NCI-H2196 (cell line): ENCODE measurements around the gene ASAH2.
"Not testable (repeated sequence)": the region's sequence is repeated elsewhere in the genome, so short reads cannot be mapped to it uniquely, and the experiment has no call there.

ENCODE experiments used
- DNase-seq: peaks from one replicate; lab custom pipeline; 2025; ENCODE audit not compliant: unreplicated experiment; lab: John Stamatoyannopoulos, UW

Gene ASAH2

DNA sequence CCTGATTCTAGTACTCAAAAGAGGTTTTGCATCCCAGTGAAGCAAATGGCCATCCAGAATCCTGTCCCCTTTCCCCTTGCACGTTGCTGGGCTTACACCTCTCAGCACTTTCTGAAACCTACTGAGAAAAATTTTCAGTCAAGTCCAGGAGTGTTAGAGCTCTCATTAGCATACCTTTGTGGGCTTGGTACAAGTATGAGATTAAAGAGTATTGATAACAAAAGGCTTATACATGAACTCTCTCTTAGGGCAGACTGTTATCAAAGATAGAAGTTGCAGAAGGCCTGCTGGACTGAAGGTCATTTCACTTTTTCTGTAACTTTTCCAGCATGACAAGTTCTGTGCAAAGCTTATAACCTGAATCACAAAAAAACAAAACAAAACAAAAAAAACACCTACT, at the start of gene ASAH2:
Gene ASAH2, minus strand, starts transcription at position 123 of the 400 bp plus-strand sequence. CDS start 2,906 bp downstream, outside the sequence.
- no peak for DNase-seq

DNA sequence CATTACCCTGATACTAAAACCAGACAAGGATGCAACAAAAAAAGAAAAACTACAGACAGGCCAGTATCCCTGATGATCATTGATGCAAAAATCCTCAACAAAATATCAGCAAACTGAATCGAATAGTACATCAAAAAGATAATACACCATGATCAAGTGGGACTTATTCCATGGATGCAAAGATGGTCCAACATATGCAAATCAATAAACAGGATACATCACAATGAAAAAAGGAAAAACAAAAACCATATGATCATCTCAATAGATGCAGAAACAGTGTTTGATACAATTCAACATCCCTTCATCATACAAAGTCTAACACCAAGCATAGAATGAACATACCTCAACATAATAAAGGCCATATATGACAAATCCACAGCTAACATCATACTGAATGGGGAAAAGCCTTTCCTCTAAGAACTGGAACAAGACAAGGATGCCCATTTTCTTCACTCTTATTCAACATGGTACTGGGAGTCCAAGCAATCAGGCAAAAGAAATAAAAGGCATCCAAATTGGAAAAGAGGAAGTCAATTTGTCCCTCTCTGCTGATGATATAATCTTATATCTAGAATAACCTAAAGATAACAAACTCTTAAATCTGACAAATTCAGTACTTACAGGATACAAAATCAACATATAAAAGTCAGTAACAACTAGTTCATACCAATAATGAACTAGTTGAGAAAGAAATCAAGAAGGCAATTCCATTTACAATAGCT, 48.8 kb upstream of the ASAH2 start:
- no peak for DNase-seq

DNA sequence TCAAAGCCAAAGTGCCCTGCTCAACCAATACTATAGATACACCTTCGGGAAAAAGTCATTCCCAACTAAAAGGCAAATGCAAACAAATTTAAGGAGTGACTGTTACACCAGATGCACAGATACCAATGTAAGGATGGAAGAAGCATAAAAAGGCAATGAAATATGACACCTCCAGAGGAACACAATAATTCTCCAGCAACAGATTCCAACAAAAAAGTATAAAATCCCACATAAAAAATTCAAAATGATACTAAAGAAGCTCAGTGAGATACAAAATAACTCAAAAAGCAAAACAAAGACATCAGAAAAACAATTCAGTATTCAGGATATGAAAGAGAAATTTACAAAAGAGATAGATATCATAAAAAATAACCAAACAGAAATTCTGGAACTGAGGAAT, 44.1 kb upstream of the ASAH2 start:
- DNase-seq, result no peak

DNA sequence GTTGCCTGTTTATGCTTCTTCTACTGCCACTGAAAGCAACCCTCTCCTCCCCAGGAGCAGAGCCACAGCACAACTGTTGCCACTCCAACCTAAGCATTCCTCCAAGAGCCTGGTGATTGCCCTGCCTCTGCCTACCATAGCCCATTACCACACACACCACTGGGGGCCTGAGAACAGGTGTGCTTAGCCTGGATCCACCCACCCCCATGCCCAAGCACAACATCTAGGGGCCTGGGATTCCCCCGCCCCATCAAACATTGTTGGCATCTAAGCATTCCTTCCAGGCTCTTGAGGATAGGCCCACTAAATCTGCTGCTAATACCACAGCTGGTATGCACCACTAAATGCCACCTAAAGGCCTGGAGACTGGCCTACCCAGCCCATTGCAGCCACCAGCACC, 43.3 kb upstream of the ASAH2 start:
- no peak for DNase-seq

DNA sequence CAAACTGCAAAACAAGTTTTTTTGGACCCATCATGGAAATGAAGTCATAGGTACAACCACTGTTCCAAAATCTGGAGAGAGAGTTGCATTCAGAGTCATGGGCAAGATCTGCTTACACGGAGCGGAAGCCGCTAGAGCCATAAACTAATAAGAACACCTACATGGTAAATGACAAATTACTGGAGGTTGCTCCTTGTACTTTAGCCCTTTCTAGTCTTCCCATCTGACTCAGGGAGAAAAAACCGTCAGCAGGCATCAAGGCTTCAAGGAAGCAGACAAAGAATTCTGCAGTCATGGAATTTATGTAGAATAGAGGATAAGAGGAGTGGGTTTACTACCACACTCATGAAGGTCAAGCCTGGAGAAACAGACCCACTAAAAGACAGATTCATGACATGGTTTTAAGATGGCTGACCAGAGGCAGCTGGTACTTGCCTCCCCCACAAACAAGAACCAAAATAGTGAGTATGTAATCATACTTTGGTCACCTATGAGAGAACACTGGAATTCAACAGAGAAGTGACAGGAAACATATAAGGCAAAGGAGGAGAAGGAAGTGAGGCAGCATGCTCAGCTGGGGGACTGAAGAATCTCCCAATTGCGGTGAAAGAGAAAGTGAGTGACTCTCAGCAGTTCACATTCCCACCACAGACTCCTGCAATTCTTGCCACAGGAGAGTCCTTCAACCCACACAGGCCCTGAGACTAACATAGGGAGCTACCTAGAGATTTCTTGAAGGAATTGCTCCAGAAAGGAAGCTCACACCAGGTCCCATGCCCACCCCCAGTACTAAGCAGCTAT, 42.4 kb upstream of the ASAH2 start:
- no peak for DNase-seq

DNA sequence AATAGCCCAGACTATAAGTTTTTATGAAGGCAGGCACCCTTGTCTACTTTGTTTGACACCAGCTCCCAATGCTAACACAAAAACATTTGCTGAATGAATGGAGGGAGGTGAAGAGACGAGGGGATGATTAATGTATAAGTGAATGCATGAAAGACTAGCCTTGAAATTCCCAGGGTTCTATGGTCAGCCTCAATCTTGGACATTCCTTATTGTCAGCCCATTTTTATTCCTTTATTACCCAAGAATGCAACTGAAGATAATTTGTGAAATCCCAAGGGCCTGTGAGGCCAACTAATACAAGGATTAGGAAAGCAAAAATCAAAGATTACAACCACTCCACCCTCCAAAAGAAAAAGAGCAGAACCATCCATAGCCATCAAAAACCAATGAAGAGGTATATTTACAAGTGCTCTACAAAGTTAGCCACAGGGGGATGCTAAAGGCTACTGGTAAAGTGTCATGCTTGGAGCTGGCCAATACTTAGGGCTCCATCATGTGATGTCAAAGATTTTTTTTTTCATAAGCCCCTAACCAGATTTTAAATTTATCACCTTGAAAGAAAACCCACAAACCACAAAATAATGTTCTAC, 40.0 kb upstream of the ASAH2 start:
- no peak for DNase-seq

DNA sequence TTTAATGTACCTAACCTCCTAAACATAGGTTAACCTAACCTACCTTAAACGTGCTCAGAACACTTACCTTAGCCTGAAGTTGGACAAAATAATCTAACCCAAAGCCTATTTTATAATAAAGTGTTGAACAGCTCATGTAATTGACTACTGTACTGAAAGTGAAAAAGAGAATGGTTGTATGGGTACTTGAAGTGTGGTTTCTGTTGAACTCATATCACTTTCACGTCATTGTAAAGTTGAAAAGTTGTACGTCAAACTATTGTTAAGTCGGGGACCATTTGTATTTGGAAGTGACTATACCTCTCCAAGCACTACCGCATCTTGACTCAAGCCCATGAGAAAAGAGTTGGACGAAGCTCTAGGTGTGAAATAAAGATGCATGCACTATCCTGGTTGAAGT, 37.9 kb upstream of the ASAH2 start:
- DNase-seq, result no peak

DNA sequence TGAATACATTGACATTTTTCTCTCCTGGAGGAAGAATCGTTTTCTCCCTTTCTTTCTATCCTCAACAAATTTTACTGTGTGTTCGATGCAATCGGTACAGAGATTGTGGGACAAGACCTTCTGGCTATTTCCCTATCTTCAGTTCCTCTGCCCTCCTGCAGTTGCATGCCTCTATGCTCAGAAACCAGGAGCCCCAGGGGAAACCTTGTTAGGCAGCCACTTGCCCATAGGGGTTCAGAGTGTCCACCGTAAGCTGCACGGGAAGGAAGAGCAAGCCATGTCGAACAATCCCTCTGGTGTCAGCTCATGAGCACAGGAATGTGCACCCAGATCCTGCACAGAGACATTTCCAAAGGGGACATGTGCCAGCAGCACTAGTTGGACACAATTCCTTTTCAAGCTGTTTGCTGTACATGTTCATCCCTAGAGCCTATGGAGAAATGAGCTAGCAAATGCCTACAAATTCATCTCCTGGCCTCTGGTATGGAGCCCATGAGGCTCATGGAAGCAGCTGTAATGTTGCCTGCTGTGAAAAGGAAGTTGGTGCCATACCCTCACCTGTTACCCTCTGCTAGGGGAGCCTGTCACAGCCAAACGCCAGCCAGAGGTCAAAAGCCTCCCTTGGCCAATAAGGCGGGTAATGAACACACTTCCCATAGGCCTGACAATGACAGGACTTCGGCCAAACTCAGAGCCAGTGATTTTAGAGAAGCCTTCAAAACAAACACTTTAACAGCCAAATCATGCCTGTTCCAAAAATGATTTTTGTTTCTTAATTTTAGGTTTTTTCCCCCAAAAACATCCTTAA, 35.9 kb upstream of the ASAH2 start:
- DNase-seq, result no peak

DNA sequence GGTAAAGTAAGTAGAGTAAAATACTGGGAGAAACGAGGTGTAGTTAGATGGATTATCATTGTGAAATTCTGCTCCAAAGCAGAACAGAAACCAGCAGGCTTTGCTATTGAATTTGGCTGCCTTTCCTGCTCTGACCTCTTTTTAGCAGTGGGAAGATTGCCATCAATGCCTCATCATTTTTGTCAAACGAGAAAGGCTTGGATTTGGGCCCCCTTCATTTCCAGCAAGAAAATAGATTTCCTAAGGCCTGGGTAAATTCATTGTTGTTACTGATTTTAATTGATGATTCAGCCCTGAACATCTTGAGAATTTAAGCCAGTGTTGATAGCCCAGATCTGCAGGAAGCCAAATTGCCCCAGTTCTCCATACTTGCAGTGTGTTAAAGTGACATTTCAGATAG, 35.2 kb upstream of the ASAH2 start:
- no peak for DNase-seq

DNA sequence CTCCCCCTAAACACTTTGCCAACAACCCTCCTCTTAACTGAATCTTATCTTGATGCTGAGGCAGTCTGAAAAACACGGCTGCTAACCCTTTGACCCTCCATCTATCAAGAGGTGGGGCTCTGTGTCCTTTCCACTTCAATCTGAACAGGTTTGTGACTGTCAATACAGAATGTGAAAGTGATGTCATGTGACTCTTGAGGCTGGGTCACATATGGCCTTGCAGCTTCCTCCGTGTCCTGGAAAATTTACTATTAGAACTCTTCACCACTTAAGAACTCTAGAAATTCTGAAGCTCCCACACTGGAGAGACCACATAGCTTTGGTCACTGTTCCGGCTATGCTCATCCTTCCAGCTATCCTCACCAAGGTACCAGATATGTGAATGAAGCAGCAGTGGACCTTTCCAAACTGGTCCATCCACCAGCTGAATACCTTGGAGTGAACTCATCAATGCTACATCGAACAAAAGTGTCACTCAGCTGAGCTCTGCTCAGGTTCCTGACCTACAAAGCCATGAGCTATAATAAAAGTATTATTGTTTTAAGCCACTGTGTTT, 30.7 kb upstream of the ASAH2 start:
- DNase-seq, result no peak

DNA sequence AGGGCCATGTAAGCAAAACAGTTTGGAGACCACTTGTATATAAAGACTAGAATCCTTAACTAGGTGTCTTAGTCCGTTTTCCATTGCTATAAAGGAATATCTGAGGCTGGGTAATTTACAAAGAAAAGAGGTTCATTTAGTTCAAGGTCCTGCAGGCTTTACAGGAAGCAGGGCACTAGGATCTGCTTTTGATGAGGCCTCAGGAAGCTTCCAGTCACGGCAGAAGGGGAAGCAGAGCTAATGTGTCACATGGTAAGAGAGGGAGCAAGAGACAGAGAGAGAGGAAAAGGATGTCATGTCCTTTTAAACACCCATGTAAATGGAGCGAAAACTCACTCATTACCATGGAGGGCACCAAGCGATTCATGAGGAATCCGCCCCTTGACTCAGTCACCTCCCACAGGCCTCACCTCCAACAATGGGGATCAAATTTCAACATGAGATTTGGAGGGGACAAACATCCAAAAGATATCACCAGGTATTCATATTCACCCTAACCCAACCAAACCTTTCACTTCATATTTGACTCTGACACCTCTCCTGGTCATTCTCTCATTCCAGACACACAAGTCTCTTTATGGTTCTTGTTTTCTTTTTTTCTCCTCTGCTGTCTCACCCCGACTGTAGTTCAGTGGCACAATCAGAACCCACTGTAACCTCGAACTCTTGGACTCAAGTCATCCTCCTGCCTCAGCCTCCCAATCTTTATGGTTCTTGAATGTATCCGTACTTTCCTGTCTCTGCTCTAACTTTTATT, 30.1 kb upstream of the ASAH2 start:
- DNase-seq, result no peak

DNA sequence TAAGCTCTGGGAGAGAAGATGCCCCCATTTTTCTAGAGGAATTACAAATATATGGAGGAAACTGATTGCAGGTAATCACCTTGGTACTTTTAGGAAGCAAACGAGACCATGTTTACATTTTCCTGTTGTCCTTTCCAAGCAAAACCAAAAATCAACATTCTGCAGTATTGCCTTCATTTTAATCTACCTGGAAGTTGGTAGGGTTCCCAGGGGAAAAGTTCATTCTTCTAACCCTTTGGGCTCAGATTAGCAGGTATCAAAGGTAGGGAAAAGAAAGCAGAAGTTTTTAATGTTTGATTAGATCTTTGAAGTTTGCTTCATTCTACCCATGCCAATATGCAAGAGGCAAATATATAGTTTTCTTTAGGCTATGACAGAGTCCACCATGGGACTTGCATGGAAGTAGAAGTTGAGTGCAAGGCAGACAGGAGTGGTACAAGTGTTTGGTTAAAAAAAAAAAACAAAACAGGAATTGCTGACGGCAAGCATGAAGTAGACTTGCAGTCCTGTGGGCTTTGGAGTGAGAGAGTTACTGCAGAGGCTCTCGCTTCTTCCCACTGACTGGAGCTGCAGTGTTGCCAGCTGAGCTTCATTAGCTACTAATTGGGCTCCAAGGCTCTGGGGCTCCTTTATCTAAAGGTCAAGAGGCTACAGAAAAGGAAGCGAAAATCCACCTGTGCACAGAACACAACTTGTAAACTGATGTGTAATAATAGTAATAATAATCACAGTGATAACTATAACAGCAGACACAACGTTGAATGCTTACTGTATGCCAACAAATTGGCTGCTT, 28.9 kb upstream of the ASAH2 start:
- no peak for DNase-seq

DNA sequence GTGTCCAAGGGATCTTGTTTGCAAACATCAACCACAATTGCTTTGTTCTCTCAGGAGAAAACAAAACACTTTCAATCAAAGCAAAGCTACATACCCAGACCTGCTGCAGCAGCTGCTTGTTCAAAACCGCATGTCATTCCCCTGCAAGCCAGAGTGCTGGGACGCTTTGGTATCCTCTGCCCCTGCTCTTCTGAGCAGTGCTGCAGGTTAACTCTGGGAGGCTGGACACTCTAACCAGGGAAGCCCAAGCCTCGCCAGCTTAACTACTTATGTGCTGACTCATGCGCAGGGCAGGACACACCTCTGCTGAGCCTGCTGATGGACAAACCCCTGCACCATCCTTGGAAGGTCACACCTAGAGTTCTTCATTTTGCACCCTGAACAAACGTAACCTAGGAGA, 28.2 kb upstream of the ASAH2 start:
- no peak for DNase-seq

DNA sequence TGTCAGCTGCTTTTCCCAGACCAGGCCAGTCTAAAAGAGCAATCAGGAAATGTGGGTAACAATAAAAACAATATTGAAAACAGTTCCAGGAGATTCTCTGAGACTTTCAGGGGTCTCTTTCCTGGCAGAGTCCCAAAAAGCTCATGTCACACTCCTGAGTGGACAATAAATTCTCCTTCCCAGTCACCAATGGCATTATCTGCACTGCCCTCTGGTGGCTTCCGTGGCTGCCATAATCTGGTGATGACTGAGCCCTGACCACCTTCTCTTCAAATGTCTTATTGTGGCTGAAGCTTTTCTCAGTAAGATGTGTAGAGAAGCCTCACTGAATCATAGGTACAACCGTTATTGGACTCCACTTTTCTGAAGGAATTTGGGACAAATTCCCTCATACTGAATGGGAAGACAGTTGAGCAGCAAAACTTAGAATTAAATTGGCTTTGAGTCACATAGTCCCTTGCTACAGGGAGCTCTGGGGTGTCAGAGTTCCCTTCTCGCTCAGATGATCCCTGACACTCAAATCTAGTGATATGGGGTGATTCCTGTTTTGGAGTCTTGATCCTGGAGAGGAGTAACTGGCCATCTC, 24.4 kb upstream of the ASAH2 start:
- DNase-seq, result no peak

DNA sequence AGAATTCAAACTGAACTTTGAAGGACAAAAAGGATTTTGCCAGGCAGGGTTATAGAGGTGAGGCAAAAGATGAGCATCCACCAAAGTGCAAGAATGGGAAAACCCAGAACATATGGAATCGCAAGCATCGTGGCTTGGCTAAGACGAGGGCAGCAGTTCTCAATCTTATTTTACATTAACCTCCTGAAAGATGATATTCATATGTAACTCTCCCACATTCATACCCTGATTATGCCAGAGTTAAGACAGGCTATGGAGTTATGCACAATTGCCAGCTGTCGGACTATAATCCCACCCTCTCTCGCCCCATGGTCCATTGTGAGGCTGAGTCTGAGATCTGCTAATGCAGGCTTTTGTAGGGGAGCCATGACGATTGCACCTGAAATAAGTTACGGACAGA, 21.2 kb upstream of the ASAH2 start:
- DNase-seq, result no peak

DNA sequence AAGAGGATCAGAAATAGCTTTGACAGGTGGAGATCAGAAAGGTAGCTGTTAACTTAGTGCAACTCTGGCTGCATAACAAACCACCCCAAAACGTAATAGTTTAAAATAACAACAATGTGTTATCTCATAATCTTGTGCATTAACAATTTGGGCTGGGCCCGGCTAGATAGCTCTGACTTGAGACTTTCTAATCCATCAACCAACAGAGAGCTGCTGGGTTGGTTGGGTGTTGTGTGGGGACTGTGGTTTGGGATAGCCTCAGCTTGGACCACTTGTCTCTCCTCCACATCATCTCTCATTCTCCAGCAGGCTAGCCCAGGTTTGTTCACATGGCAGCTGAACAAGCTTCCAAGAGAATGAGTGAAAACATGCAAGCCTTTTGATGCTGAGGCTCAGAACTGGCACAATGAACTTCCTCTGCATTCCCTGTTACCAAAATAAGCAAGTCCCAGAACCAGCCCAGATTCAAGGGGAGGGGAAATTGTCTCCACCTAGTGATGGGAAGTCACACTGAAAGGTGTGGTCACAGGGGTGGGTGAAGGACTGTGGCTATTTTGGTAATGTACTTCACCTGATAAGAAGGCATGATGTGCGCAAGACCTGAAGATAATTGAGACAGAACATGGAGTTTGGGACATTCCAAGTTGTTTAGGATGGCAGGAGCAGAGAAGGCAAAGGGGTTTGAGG, 20.4 kb upstream of the ASAH2 start:
- DNase-seq, result no peak

DNA sequence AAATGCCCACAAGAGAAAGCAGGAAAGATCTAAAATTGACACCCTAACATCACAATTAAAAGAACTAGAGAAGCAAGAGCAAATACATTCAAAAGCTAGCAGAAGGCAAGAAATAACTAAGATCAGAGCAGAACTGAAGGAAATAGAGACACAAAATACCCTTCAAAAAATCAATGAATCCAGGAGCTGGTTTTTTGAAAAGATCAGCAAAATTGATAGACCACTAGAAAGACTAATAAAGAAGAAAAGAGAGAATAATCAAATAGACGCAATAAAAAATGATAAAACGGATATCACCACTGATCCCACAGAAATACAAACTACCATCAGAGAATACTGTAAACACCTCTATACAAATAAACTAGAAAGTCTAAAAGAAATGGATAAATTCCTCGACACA, 16.6 kb upstream of the ASAH2 start:
- not testable (repeated sequence) for DNase-seq

DNA sequence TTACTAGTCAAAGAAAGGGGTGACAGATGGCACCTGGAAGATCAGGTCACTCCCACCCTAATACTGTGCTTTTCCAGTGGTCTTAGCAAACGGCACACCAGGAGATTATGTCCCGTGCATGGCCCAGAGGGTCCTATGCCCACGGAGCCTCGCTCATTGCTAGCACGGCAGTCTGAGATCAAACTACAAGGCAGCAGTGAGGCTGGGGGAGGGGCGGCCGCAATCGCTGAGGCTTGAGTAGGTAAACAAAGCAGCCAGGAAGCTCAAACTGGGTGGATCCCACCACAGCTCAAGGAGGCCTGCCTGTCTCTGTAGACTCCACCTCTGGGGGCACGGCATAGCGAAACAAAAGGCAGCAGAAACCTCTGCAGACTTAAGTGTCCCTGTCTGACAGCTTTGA, 11.3 kb upstream of the ASAH2 start:
- not testable (repeated sequence) for DNase-seq
